Non-pigmented ciliary epithelial cell (primary cell): ENCODE data around the gene NEDD4L.

Experiments
- DNase-seq: peaks from one replicate; pipeline ENCODE4 v3.0.0-alpha.2; 2010; ENCODE audit warnings: low read depth

NEDD4L gene

GRCh38 chr18:58181988-58182387 lies 138.0 kb downstream of the NEDD4L start:
- DNase-seq, result no peak

GRCh38 chr18:58183226-58183625 lies 139.2 kb downstream of the NEDD4L start:
- DNase-seq, result no peak

- peak; percentile 85 for DNase-seq
Measured at GRCh38 chr18:58186258-58186948, 142.4 kb downstream of the NEDD4L start.

GRCh38 chr18:58187674-58188073 lies 143.6 kb downstream of the NEDD4L start:
- DNase-seq, result no peak

- DNase-seq, result no peak
Measured at GRCh38 chr18:58188996-58189395, 145.0 kb downstream of the NEDD4L start.

GRCh38 chr18:58190842-58191530 lies 147.0 kb downstream of the NEDD4L start:
- DNase-seq, result no peak

- no peak for DNase-seq
Measured at GRCh38 chr18:58191626-58192025, 147.6 kb downstream of the NEDD4L start.

- no peak for DNase-seq
Measured at GRCh38 chr18:58192519-58192918, 148.5 kb downstream of the NEDD4L start.

GRCh38 chr18:58194028-58194427 lies 150.0 kb downstream of the NEDD4L start:
- DNase-seq, result no peak

GRCh38 chr18:58195278-58195765 lies 151.3 kb downstream of the NEDD4L start:
- no peak for DNase-seq

GRCh38 chr18:58196164-58196563 lies 152.1 kb downstream of the NEDD4L start:
- no peak for DNase-seq

- DNase-seq, result no peak
Measured at GRCh38 chr18:58196881-58197872, 153.2 kb downstream of the NEDD4L start.

- no peak for DNase-seq
Measured at GRCh38 chr18:58201268-58201667, 157.2 kb downstream of the NEDD4L start.

GRCh38 chr18:58201733-58202730 lies 158.0 kb downstream of the NEDD4L start:
- DNase-seq, result no peak

- DNase-seq, result no peak
Measured at GRCh38 chr18:58204776-58205442, 160.9 kb downstream of the NEDD4L start.

- no peak for DNase-seq
Measured at GRCh38 chr18:58205443-58206160, 161.6 kb downstream of the NEDD4L start.

GRCh38 chr18:58207520-58208152 lies 163.6 kb downstream of the NEDD4L start:
- no peak for DNase-seq

GRCh38 chr18:58208207-58208932 lies 164.3 kb downstream of the NEDD4L start:
- no peak for DNase-seq

- DNase-seq, result no peak
Measured at GRCh38 chr18:58209326-58209725, 165.3 kb downstream of the NEDD4L start.
